ENCODE results near the gene RASGEF1C.

RASGEF1C gene

GRCh38 chr5:180056153-180056552 lies 152.9 kb downstream of the RASGEF1C start:
- TF ChIP-seq CTCF (IDR thresholded peaks at IDR 0.05; ENCODE audit: control insufficient read depth, insufficient read depth, low read depth, low read length, missing control alignments) = no peak
- no peak for DNase-seq (ENCODE audit: low read depth)

GRCh38 chr5:180054226-180054625 lies 154.8 kb downstream of the RASGEF1C start:
- DNase-seq (ENCODE audit: low read depth) = no peak
- H3K4me3 ChIP-seq (ENCODE audit: control insufficient read depth, low read depth, low read length) = no peak overlapping the region
- TF ChIP-seq CTCF (IDR thresholded peaks at IDR 0.05; ENCODE audit: control insufficient read depth, insufficient read depth, low read depth, low read length, missing control alignments) = no peak

More at GRCh38 chr5:180056153-180056552, 152.9 kb downstream of the RASGEF1C start:
- H3K4me3 ChIP-seq (ENCODE audit: control insufficient read depth, low read depth, low read length) = no peak overlapping the region

GRCh38 chr5:180053061-180053602 lies 155.9 kb downstream of the RASGEF1C start:
- TF ChIP-seq CTCF (IDR thresholded peaks at IDR 0.05; ENCODE audit: control insufficient read depth, insufficient read depth, low read depth, low read length, missing control alignments) = no peak
- DNase-seq (ENCODE audit: low read depth) = no peak
- H3K4me3 ChIP-seq (ENCODE audit: control insufficient read depth, low read depth, low read length) = no peak overlapping the region

GRCh38 chr5:180052211-180052818 lies 156.7 kb downstream of the RASGEF1C start:
- TF ChIP-seq CTCF (IDR thresholded peaks at IDR 0.05; ENCODE audit: control insufficient read depth, insufficient read depth, low read depth, low read length, missing control alignments) = no peak
- no peak overlapping the region for H3K4me3 ChIP-seq (ENCODE audit: control insufficient read depth, low read depth, low read length)
- no peak for DNase-seq (ENCODE audit: low read depth)

All from AG09309 (cell line).